ENCODE data around the gene ART1.

ART1 gene

GRCh38 chr11:3666023-3666530, 21.1 kb downstream of the ART1 start:
- no peak for DNase-seq

- DNase-seq, result no peak
Measured at GRCh38 chr11:3667149-3668035, 22.5 kb downstream of the ART1 start.

- no peak for DNase-seq
Measured at GRCh38 chr11:3669128-3669527, 24.2 kb downstream of the ART1 start.

- no peak for DNase-seq
Measured at GRCh38 chr11:3669742-3670183, 24.8 kb downstream of the ART1 start.

- no peak for DNase-seq
Measured at GRCh38 chr11:3671334-3672254, 26.7 kb downstream of the ART1 start, which contains the start of gene CHRNA10. TSS of gene CHRNA10 (minus strand) at chr11:3671384. CDS start at chr11:3671312, 72 bp downstream.

GRCh38 chr11:3674189-3674588, 29.3 kb downstream of the ART1 start:
- DNase-seq, result no peak

GRCh38 chr11:3675971-3676370, 31.0 kb downstream of the ART1 start:
- no peak for DNase-seq

- DNase-seq, result no peak
Measured at GRCh38 chr11:3679077-3679476, 34.1 kb downstream of the ART1 start.

GRCh38 chr11:3683039-3683438, 38.1 kb downstream of the ART1 start:
- DNase-seq, result no peak

- no peak for DNase-seq
Measured at GRCh38 chr11:3684129-3684818, 39.3 kb downstream of the ART1 start.

- DNase-seq, result no peak
Measured at GRCh38 chr11:3684819-3685172, 39.9 kb downstream of the ART1 start.

- DNase-seq, result no peak
Measured at GRCh38 chr11:3685923-3686322, 41.0 kb downstream of the ART1 start.

- DNase-seq, result no peak
Measured at GRCh38 chr11:3686751-3687150, 41.8 kb downstream of the ART1 start.

GRCh38 chr11:3700410-3700809, 55.5 kb downstream of the ART1 start:
- DNase-seq, result no peak

- DNase-seq, result no peak
Measured at GRCh38 chr11:3700910-3701309, 56.0 kb downstream of the ART1 start.

- DNase-seq, result no peak
Measured at GRCh38 chr11:3703383-3703782, 58.5 kb downstream of the ART1 start.

GRCh38 chr11:3707176-3707575, 62.2 kb downstream of the ART1 start:
- DNase-seq, result no peak

GRCh38 chr11:3709977-3710376, 65.0 kb downstream of the ART1 start:
- no peak for DNase-seq

GRCh38 chr11:3710485-3711259, 65.7 kb downstream of the ART1 start:
- no peak for DNase-seq

GRCh38 chr11:3712274-3712673, 67.3 kb downstream of the ART1 start:
- no peak for DNase-seq
